Body of pancreas (tissue), 4 donors: Measurements from ENCODE around the gene ACSF2. TPM values are rescaled to one million over a fixed set of nuclear protein-coding genes. Genes with fewer than 3 reads are reported as not detected.

Experiments
- ATAC-seq: fragments of 150-250 bp; one replicate; pipeline ENCODE4 v1.9.1; 2016
- DNase-seq, 4 donors: peaks; one replicate each; pipeline ENCODE4 v3.0.0-alpha.2; 2019
- H3K27ac ChIP-seq, 4 donors: fragments of 200-600 bp; sonication (generic); 1 replicate in 3 of 4; 2 replicates in 1 of 4; pipeline versions ENCODE4 v1.5.1 to v1.6.1; 2016 to 2019; ENCODE audit warnings: mild to moderate bottlenecking in 1 of 4, mixed read lengths in 1 of 4, moderate library complexity in 1 of 4
- H3K27me3 ChIP-seq, 2 donors: fragments of 200-600 bp; sonication (generic); one replicate each; pipeline ENCODE4 v1.6.0; 2016; ENCODE audit warnings: mild to moderate bottlenecking in 1 of 2
- H3K36me3 ChIP-seq, 2 donors: fragments of 200-600 bp; sonication (generic); replicated peaks in 1 of 2; 2 replicates each; pipeline ENCODE4 v1.5.1; 2016; ENCODE audit warnings: low read depth in 2 of 2; ENCODE audit not compliant: insufficient read depth in 1 of 2
- H3K4me1 ChIP-seq: fragments of 200-600 bp; sonication (generic); one replicate; pipeline ENCODE4 v1.6.0; 2016
- H3K4me3 ChIP-seq, 2 donors: fragments of 200-600 bp; sonication (generic); 1 replicate in 1 of 2; 2 replicates in 1 of 2; pipeline ENCODE4 v1.5.1; 2016 to 2019
- H3K9me3 ChIP-seq, 3 donors: fragments of 200-600 bp; sonication (generic); 1 replicate in 2 of 3; 2 replicates in 1 of 3; pipeline ENCODE4 v1.5.1; 2016
- POLR2A ChIP-seq, 3 donors: fragments of 450-650 bp; IDR thresholded peaks; one replicate each; pipeline ENCODE4 v1.6.1; 2016; ENCODE audit warnings: antibody characterized with exemption in 3 of 3, mild to moderate bottlenecking in 2 of 3
- WGBS, 2 donors: methylation state at CpG; one replicate each; pipeline ENCODE4 v1.1.5; 2017; 5-methylcytosine and 5-hydroxymethylcytosine counted together
- intact Hi-C: fragments of 100-400 bp; cut with DNase I; formaldehyde crosslinking; loops from one replicate; pipeline ENCODE4 v1.15.1; 2023
- total RNA-seq, 2 donors: library from RNA; depleted of rRNA; stranded (reverse); fragments of >200 nt; gene quantifications; one replicate each; pipeline ENCODE4 v1.1.0, GENCODE V29; 2016
- TF ChIP-seq, protein P1 (sequence below), 7 experiments: fragments of 450-650 bp in 4 of 7; fragments of 200-600 bp in 3 of 7; sonication (generic) in 3 of 7; IDR thresholded peaks; one replicate each; pipeline ENCODE4 v1.5.1; 2016 to 2019; ENCODE audit warnings: antibody characterized with exemption in 7 of 7

ACSF2 gene
- total RNA-seq, 2 donors from 2014 or later = 18.7 to 120 TPM

DNA sequence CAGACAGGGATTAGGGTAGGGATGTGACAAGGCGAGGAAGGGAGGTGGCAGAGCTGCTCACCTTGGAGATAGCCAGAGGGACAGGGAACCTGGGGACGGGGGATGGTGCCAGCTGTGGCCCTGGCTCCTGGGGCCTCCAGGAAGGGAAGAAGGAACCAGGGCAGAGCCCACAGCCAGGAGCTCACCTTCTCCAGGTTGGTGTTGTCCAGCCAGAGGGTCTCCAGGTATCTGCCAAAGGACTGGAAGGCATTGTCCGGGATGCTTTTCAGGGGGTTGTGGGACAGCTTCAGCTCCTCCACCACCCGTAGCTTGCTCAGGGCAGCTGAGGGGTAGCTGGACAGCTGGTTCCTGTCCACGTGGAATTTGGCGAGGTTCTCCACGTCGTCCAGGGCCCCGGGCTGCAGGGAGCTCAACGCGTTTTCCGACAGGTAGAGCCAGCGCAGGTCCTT, 41.9 kb downstream of the ACSF2 start:
- intact Hi-C loops = no loop called here
- TF ChIP-seq POLR2A (IDR thresholded peaks at IDR 0.05) = no peak
- TF ChIP-seq, protein P1, sequence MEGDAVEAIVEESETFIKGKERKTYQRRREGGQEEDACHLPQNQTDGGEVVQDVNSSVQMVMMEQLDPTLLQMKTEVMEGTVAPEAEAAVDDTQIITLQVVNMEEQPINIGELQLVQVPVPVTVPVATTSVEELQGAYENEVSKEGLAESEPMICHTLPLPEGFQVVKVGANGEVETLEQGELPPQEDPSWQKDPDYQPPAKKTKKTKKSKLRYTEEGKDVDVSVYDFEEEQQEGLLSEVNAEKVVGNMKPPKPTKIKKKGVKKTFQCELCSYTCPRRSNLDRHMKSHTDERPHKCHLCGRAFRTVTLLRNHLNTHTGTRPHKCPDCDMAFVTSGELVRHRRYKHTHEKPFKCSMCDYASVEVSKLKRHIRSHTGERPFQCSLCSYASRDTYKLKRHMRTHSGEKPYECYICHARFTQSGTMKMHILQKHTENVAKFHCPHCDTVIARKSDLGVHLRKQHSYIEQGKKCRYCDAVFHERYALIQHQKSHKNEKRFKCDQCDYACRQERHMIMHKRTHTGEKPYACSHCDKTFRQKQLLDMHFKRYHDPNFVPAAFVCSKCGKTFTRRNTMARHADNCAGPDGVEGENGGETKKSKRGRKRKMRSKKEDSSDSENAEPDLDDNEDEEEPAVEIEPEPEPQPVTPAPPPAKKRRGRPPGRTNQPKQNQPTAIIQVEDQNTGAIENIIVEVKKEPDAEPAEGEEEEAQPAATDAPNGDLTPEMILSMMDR (IDR thresholded peaks at IDR 0.05) = no peak
- H3K36me3 ChIP-seq = no peaks in the 10 kb centered on the region
- no peak overlapping the region for H3K4me3 ChIP-seq
- H3K4me1 ChIP-seq = peaks cover 17% of the 10 kb centered on the region
- no peak overlapping the region for H3K27ac ChIP-seq
- 66 to 85% methylated on average over 3 to 13 of the region's 13 CpGs for WGBS, 2 donors
- no peaks in the 10 kb centered on the region for H3K9me3 ChIP-seq
- no peaks in the 10 kb centered on the region for H3K27me3 ChIP-seq
- ATAC-seq (no peak), DNase-seq (no peak)

DNA sequence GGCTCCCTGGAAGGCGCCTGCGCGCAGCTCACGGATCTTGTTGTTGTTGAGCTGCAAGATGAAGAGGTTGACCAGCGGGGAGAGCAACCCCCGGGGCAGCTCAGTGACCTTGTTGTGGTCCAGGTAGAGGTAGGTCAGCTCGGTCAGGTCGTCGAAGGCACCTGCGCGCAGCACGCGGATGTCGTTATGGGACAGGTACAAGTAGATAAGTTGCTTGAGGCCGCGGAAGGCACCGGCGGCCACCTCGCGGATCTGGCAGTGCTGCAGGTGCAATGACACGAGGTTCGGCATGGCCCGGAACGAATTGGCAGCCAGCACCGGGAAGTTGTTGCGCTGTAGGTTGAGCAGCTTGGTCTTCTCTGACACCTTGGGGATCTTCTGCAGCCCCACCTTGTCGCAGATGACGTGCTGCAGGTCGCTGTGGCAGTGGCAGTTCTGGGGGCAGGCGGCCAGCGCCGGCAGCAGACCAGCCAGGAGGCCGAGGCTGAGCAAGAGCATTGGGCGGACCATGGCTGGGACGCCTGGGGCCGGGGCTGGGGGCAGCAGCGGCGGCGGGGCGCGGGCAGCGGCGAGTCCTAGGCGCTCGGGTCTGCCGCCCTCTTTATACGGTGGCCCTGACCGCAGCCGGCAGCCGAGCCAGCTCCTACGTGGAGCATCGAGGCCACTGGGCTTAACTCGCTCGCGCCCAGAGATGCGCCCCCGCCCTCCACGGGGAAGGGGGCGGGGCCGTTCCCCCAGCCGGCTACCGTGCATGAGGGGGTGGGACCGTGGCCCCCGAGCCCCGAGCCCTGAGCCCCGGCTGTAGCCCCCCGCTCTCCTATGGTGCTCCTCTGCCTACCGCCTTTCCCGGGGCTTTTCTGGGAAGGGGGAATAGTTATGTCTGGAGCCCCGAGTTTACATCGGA, 42.5 kb downstream of the ACSF2 start, which contains the start of gene CHAD:
Gene CHAD (minus strand): TSS at position 577 of the 904 bp plus-strand sequence. CDS start 67 bp downstream, at position 510.
- Histone ChIP-seq H3K4me3 (no peak within 1 kb of the TSS), H3K9me3 (no peaks in the 10 kb centered on the region), H3K36me3 (no peaks in the 10 kb centered on the region), H3K4me1 (peaks cover 14% of the 10 kb centered on the region), H3K27ac (no peak within 1 kb of the TSS), H3K27me3 (no peaks in the 10 kb centered on the region)
- DNase-seq (no peak), ATAC-seq (no peak)
- intact Hi-C loops = no loop called here
- 55 to 80% methylated on average over 25 to 70 of the region's 71 CpGs for WGBS, 2 donors
- TF ChIP-seq, protein P1 (IDR thresholded peaks at IDR 0.05) = no peak
- no peak for TF ChIP-seq POLR2A (IDR thresholded peaks at IDR 0.05)

DNA sequence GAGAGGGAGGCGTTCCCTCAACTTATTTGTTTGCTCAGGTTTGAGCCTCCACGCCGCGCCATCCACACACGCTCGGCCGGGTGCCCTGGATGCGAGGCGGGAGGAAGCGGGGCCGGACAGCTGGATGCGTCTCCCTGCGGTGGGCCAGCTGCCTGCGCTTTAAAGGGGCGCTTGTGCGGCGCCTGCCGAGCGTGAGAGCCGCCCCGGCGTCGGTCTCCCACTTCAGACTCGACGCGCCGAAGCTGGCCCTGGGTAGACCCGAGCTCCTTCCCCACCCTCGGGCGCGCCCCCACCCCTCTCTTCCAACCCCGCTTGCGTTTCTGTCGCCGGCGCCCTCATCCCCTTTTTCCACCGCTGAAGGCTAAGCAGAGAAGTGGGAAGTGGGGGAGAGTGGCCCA, 43.2 kb downstream of the ACSF2 start:
- Histone ChIP-seq H3K27me3 (no peaks in the 10 kb centered on the region), H3K4me3 (no peak overlapping the region), H3K27ac (no peak overlapping the region), H3K36me3 (no peaks in the 10 kb centered on the region), H3K4me1 (peaks cover 20% of the 10 kb centered on the region), H3K9me3 (no peaks in the 10 kb centered on the region)
- TF ChIP-seq, protein P1 (IDR thresholded peaks at IDR 0.05) = no peak
- TF ChIP-seq POLR2A (IDR thresholded peaks at IDR 0.05) = no peak
- intact Hi-C loops = no loop called here
- WGBS, 2 donors = 22 to 77% methylated on average over 19 to 20 of the region's 37 CpGs
- no peak for ATAC-seq
- DNase-seq = no peak

DNA sequence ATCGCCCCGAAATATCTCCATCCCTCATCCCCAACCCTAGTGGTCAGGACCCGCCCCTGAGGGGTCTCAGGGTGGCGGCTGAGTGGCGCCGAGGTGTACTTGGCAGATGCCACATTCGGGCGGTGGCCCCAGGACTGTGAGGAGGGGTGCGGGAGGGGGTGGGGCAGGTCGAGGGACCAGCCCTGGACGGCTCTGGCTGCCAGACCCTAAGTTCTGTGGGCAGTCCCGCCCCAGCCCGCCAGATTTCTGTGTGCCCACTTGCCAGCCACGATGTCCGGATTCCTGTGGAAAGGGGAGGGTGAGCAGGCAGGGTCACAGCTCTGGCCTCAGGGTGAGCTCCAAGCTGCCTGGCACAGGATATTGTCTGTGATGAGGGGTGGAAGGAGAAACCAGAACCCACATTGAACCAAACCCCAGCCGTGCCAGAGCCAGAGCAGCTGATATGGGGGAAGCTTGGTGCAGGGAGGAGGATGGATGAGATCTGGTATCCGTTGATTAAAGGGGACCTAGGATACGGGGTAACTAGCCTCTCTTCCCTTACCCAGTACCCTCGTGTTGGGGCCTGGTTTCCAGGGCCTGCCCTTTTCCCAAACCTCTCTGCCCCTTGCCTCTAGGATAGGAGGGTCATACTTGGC, 43.8 kb downstream of the ACSF2 start:
- H3K4me3 ChIP-seq = no peak overlapping the region
- ATAC-seq (no peak), DNase-seq (no peak)
- H3K27ac ChIP-seq = no peak overlapping the region
- peaks cover 26% of the 10 kb centered on the region for H3K4me1 ChIP-seq
- H3K36me3 ChIP-seq = no peaks in the 10 kb centered on the region
- no peaks in the 10 kb centered on the region for H3K9me3 ChIP-seq
- TF ChIP-seq, protein P1 (IDR thresholded peaks at IDR 0.05) = no peak
- TF ChIP-seq POLR2A (IDR thresholded peaks at IDR 0.05) = no peak
- intact Hi-C loops = loop anchor here (10.0 kb wide), 1 partner anchor 105 kb away; no protein-coding TSS in a partner anchor
- 73 to 86% methylated on average over 16 to 17 of the region's 19 CpGs for WGBS, 2 donors
- H3K27me3 ChIP-seq = no peaks in the 10 kb centered on the region
